Natural killer cell (primary cell): ENCODE results near the gene UCMA. TPM values are rescaled to one million over a fixed set of nuclear protein-coding genes. Genes with fewer than 3 reads are reported as not detected.

Experiments used
- ATAC-seq, 3 donors: fragments of 150-1000 bp in 2 of 3; fragments of 200-7000 bp in 1 of 3; cut with Tn5 transposase; 1 replicate in 1 of 3; 2 replicates in 2 of 3; pipeline ENCODE4 v1.10.0; 2021; ENCODE audit warnings: mild to moderate bottlenecking in 2 of 3, moderate library complexity in 2 of 3
- DNase-seq, 2 donors: peaks; one replicate each; pipeline versions ENCODE4 v3.0.0 to v3.0.0-alpha.2; 2013 to 2021; ENCODE audit warnings: mixed read lengths in 1 of 2
- H3K27ac ChIP-seq: one replicate; pipeline ENCODE4 v1.5.1; 2013; ENCODE audit warnings: mild to moderate bottlenecking, low read length
- H3K27me3 ChIP-seq: one replicate; pipeline ENCODE4 v1.6.1; 2013; ENCODE audit warnings: low read length; ENCODE audit not compliant: control insufficient read depth, insufficient read depth
- H3K36me3 ChIP-seq: one replicate; pipeline ENCODE4 v1.6.1; 2013; ENCODE audit warnings: low read length; ENCODE audit not compliant: control insufficient read depth, insufficient read depth
- H3K4me1 ChIP-seq: one replicate; pipeline ENCODE4 v1.6.1; 2013; ENCODE audit warnings: low read length; ENCODE audit not compliant: control insufficient read depth, insufficient read depth
- H3K4me3 ChIP-seq: one replicate; pipeline ENCODE4 v1.5.1; 2013; ENCODE audit warnings: low read length
- H3K9me3 ChIP-seq: one replicate; pipeline ENCODE4 v1.6.1; 2013; ENCODE audit warnings: low read length; ENCODE audit not compliant: control insufficient read depth, insufficient read depth
- H3K27ac Mint-ChIP-seq, 2 donors: one replicate each; pipeline ENCODE4 v1.8.0; 2022; ENCODE audit warnings: mild to moderate bottlenecking in 2 of 2, mixed read lengths in 2 of 2, moderate library complexity in 1 of 2
- H3K27me3 Mint-ChIP-seq, 2 donors: one replicate each; pipeline ENCODE4 v1.8.0; 2022; ENCODE audit warnings: low read depth in 2 of 2, mixed read lengths in 2 of 2
- H3K36me3 Mint-ChIP-seq: one replicate; pipeline ENCODE4 v1.8.0; 2022; ENCODE audit warnings: mixed read lengths
- H3K4me1 Mint-ChIP-seq, 2 donors: one replicate each; pipeline ENCODE4 v1.8.0; 2022; ENCODE audit warnings: mixed read lengths in 2 of 2
- H3K4me3 Mint-ChIP-seq: one replicate; pipeline ENCODE4 v1.8.0; 2022; ENCODE audit warnings: mild to moderate bottlenecking, moderate library complexity, mixed read lengths
- H3K9me3 Mint-ChIP-seq, 2 donors: one replicate each; pipeline ENCODE4 v1.8.0; 2022; ENCODE audit warnings: mixed read lengths in 2 of 2
- CTCF ChIP-seq: fragments of 200-600 bp; IDR thresholded peaks from one replicate; pipeline ENCODE4 v1.8.0; 2022; ENCODE audit warnings: antibody characterized with exemption
- WGBS: methylation state at CpG from one replicate; pipeline ENCODE4 v1.1.7; 2013; ENCODE audit warnings: missing lambda C conversion rate; ENCODE audit not compliant: insufficient coverage; 5-methylcytosine and 5-hydroxymethylcytosine counted together
- intact Hi-C: fragments of 100-400 bp; cut with micrococcal nuclease; formaldehyde crosslinking; loops from one replicate; pipeline ENCODE4 v1.14.2; 2022
- total RNA-seq, 4 donors: library from RNA; stranded (reverse); fragments of 120-200 nt in 1 of 4; gene quantifications; one replicate each; pipeline versions ENCODE4 v1.2.3 to v1.2.4, GENCODE V29; 2013 to 2022

The UCMA gene
- total RNA-seq, 3 donors from 2014 or later (not counting 1 experiment from before 2014, with no cell fraction given), result not detected

- Histone ChIP-seq H3K27ac (no peak overlapping the region), H3K4me3 (no peak overlapping the region), H3K4me1 (no peaks in the 10 kb centered on the region), H3K9me3 (no peaks in the 10 kb centered on the region), H3K36me3 (no peaks in the 10 kb centered on the region), H3K27me3 (no peaks in the 10 kb centered on the region)
- ATAC-seq (no peak), DNase-seq (no peak)
- intact Hi-C loops, result no loop called here
- Mint-ChIP-seq H3K36me3 (no peaks in the 10 kb centered on the region), H3K9me3 (no peaks in the 10 kb centered on the region), H3K4me1 (no peaks in the 10 kb centered on the region), H3K27me3 (peaks cover 0 to 9% of the 10 kb centered on the region in 2 donors), H3K4me3 (no peak overlapping the region), H3K27ac (no peak overlapping the region)
- 88% methylated on average over 6 of the region's 6 CpGs for WGBS
- no peak for TF ChIP-seq CTCF
Observed at GRCh38 chr10:13231808-13232207, 2.4 kb downstream of the UCMA start.

- Histone ChIP-seq H3K27me3 (no peaks in the 10 kb centered on the region), H3K9me3 (no peaks in the 10 kb centered on the region), H3K36me3 (no peaks in the 10 kb centered on the region), H3K4me1 (no peaks in the 10 kb centered on the region), H3K4me3 (no peak overlapping the region), H3K27ac (no peak overlapping the region)
- 88% methylated on average over 7 of the region's 9 CpGs for WGBS
- DNase-seq (no peak), ATAC-seq (no peak)
- Mint-ChIP-seq H3K27ac (no peak overlapping the region), H3K4me1 (no peaks in the 10 kb centered on the region), H3K9me3 (no peaks in the 10 kb centered on the region), H3K27me3 (peaks cover 0 to 9% of the 10 kb centered on the region in 2 donors), H3K36me3 (no peaks in the 10 kb centered on the region), H3K4me3 (no peak overlapping the region)
- no peak for TF ChIP-seq CTCF
- intact Hi-C loops, result no loop called here
Observed at GRCh38 chr10:13231190-13231589, 3.0 kb downstream of the UCMA start.

- Histone ChIP-seq H3K4me3 (no peak overlapping the region), H3K9me3 (no peaks in the 10 kb centered on the region), H3K27ac (no peak overlapping the region), H3K4me1 (no peaks in the 10 kb centered on the region), H3K36me3 (no peaks in the 10 kb centered on the region), H3K27me3 (no peaks in the 10 kb centered on the region)
- H3K4me1 Mint-ChIP-seq, result peaks cover 0 to 7% of the 10 kb centered on the region in 2 donors
- intact Hi-C loops, result no loop called here
- no peaks in the 10 kb centered on the region for H3K36me3 Mint-ChIP-seq
- TF ChIP-seq CTCF, result no peak
- DNase-seq (no peak), ATAC-seq (no peak)
- H3K9me3 Mint-ChIP-seq, result no peaks in the 10 kb centered on the region
- WGBS, result 89% methylated on average over 5 of the region's 5 CpGs
- H3K4me3 Mint-ChIP-seq, result no peak overlapping the region
- H3K27ac Mint-ChIP-seq, result no peak overlapping the region
- H3K27me3 Mint-ChIP-seq, result peaks cover 0 to 9% of the 10 kb centered on the region in 2 donors
Observed at GRCh38 chr10:13227031-13227430, 7.1 kb downstream of the UCMA start.

GRCh38 chr10:13225601-13226000 is 8.6 kb downstream of the UCMA start:
- WGBS, result 97% methylated on average over 8 of the region's 8 CpGs
- no peak overlapping the region for H3K27ac ChIP-seq
- Mint-ChIP-seq H3K27me3 (peaks cover 0 to 9% of the 10 kb centered on the region in 2 donors), H3K27ac (no peak overlapping the region), H3K9me3 (no peaks in the 10 kb centered on the region), H3K4me1 (peaks cover 0 to 7% of the 10 kb centered on the region in 2 donors), H3K4me3 (no peak overlapping the region), H3K36me3 (no peaks in the 10 kb centered on the region)
- H3K4me1 ChIP-seq, result no peaks in the 10 kb centered on the region
- no peak for ATAC-seq
- H3K27me3 ChIP-seq, result no peaks in the 10 kb centered on the region
- intact Hi-C loops, result no loop called here
- H3K9me3 ChIP-seq, result no peaks in the 10 kb centered on the region
- DNase-seq, result no peak
- no peak overlapping the region for H3K4me3 ChIP-seq
- no peak for TF ChIP-seq CTCF
- no peaks in the 10 kb centered on the region for H3K36me3 ChIP-seq
